Body of pancreas (tissue), 4 donors: ENCODE results near the gene ASXL1.

Experiments used
- CTCF ChIP-seq, 7 experiments: fragments of 450-650 bp in 4 of 7; fragments of 200-600 bp in 3 of 7; sonication (generic) in 3 of 7; IDR thresholded peaks; one replicate each; pipeline ENCODE4 v1.5.1; 2016 to 2019; ENCODE audit warnings: antibody characterized with exemption in 7 of 7
- POLR2A ChIP-seq, 3 donors: fragments of 450-650 bp; IDR thresholded peaks; one replicate each; pipeline ENCODE4 v1.6.1; 2016; ENCODE audit warnings: antibody characterized with exemption in 3 of 3, mild to moderate bottlenecking in 2 of 3

- TF ChIP-seq POLR2A (IDR thresholded peaks at IDR 0.05) (no peak), CTCF (IDR thresholded peaks at IDR 0.05) (no peak)
Observed at GRCh38 chr20:32366380-32366779, 8.2 kb downstream of the ASXL1 start.
